GM18870 (cell line): Measurements from ENCODE around the gene CHST13.

Experiments
- ATAC-seq: cut with Tn5 transposase; IDR thresholded peaks from one replicate; pipeline ENCODE4 v1.9.1; 2021; ENCODE audit warnings: moderate library complexity; ENCODE audit not compliant: unreplicated experiment

Gene CHST13

GRCh38 chr3:126539558-126540250 lies 15.7 kb downstream of the CHST13 start:
- ATAC-seq: no peak

- ATAC-seq: no peak
These were observed 16.4 kb downstream of the CHST13 start for GRCh38 chr3:126540342-126540849.

- no peak for ATAC-seq
These were observed 17.1 kb downstream of the CHST13 start for GRCh38 chr3:126540951-126541627.

- ATAC-seq: no peak
These were observed 17.8 kb downstream of the CHST13 start for GRCh38 chr3:126541628-126542339.

GRCh38 chr3:126542340-126543241 lies 18.6 kb downstream of the CHST13 start:
- ATAC-seq: no peak

- ATAC-seq: no peak
These were observed 19.6 kb downstream of the CHST13 start for GRCh38 chr3:126543457-126544061.

GRCh38 chr3:126544596-126545281 lies 20.8 kb downstream of the CHST13 start:
- no peak for ATAC-seq

- ATAC-seq: no peak
These were observed 21.6 kb downstream of the CHST13 start for GRCh38 chr3:126545544-126545943.

GRCh38 chr3:126546013-126546412 lies 22.1 kb downstream of the CHST13 start:
- ATAC-seq: no peak

- no peak for ATAC-seq
These were observed 22.7 kb downstream of the CHST13 start for GRCh38 chr3:126546549-126547239.

GRCh38 chr3:126547721-126548120 lies 23.8 kb downstream of the CHST13 start:
- no peak for ATAC-seq

- no peak for ATAC-seq
These were observed 24.9 kb downstream of the CHST13 start for GRCh38 chr3:126548556-126549466.

GRCh38 chr3:126549861-126550487 lies 26.0 kb downstream of the CHST13 start:
- ATAC-seq: no peak

- ATAC-seq: no peak
These were observed 26.6 kb downstream of the CHST13 start for GRCh38 chr3:126550488-126551051.

- ATAC-seq: no peak
These were observed 27.3 kb downstream of the CHST13 start for GRCh38 chr3:126551121-126551838.

GRCh38 chr3:126551839-126552687 lies 28.1 kb downstream of the CHST13 start:
- ATAC-seq: no peak
